HG03558 (cell line): ENCODE data around the gene BCL11B.

ENCODE experiments used
- ATAC-seq: cut with Tn5 transposase; IDR thresholded peaks from one replicate; pipeline ENCODE4 v1.9.1; 2021; ENCODE audit warnings: moderate number of reproducible peaks; ENCODE audit not compliant: unreplicated experiment; ENCODE audit errors: extremely low read depth

Gene BCL11B

GRCh38 chr14:99148131-99148530 lies 123.9 kb downstream of the BCL11B start:
- no peak for ATAC-seq

- no peak for ATAC-seq
These were observed 124.6 kb downstream of the BCL11B start for GRCh38 chr14:99147366-99147740.

- no peak for ATAC-seq
These were observed 125.2 kb downstream of the BCL11B start for GRCh38 chr14:99146616-99147365.

- no peak for ATAC-seq
These were observed 126.7 kb downstream of the BCL11B start for GRCh38 chr14:99145307-99145706.

DNA sequence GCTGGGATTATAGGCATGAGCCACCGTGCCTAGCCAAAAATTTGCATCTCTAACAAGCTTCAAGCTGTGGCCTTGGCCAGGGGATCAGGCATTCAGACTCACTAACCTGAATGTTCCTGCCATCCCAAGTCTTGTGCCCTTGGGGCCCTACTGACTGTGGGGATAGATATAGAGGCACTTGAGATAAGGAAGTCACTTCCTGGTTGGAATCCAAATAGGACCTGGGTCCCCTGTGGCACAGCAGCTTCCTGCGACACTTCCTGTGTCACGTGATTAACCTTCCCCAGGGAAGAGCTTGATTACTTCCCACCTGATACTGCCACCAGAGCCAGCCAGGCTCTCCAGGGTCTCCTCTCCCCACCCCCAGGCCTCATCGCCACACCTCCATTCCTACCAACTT lies 128.2 kb downstream of the BCL11B start:
- ATAC-seq: no peak

GRCh38 chr14:99143126-99143525 lies 128.9 kb downstream of the BCL11B start:
- ATAC-seq: no peak

GRCh38 chr14:99141236-99141635 lies 130.8 kb downstream of the BCL11B start:
- no peak for ATAC-seq

- no peak for ATAC-seq
These were observed 132.8 kb downstream of the BCL11B start for GRCh38 chr14:99138999-99139865.

GRCh38 chr14:99137913-99138571 lies 134.0 kb downstream of the BCL11B start:
- ATAC-seq: no peak

DNA sequence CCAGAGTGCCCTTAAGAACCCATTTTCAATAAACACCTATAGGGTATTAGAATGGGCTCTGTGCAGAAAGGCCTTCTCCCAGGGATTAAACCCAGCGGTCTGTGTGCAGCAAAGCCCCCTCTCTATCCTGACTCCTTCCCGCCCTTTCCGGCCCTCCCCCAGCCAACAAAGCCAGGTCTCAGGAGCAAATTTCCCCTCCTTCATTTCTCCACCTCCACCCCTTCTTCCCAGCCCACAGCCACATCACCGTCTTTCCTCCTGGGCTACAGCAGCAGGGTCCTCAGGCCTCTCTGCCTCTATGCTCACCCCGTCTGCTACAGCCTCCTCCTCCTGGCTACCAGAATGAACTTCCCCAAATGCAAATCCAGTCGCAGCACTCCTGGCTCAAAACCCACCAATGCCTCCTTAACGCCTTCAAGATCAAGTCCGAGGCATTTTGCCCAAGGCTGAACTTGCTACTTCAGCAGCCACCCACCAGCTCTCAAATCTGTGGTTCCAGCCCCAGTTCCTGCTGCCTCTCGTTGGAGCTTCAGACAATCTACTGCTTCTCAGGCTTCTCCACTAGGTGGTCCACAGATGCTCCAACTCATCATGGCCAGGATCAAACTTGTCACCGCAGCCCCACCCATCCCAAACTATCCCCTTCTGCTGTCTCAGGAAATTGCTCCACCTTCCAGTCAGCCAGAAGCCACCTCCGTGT lies 134.8 kb downstream of the BCL11B start:
- ATAC-seq: no peak

DNA sequence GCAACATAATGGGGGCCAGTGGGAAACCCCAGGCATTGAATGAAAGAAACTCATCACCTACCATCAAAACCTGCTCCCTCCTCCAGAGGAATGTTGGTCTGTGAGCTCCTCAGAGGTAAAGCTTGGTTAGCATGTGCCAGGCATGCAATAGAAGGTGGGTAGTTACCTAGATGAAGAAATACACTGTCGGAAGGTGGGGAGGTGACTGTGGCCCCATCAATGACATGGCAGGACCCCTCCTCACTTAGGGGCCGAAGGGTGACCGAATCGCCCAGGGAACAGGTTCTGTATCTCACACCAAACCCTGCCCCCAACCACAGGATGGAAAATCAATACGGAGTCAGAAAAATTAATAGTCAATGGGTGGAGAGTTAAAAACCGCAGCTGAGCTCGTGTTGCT lies 135.6 kb downstream of the BCL11B start:
- no peak for ATAC-seq

DNA sequence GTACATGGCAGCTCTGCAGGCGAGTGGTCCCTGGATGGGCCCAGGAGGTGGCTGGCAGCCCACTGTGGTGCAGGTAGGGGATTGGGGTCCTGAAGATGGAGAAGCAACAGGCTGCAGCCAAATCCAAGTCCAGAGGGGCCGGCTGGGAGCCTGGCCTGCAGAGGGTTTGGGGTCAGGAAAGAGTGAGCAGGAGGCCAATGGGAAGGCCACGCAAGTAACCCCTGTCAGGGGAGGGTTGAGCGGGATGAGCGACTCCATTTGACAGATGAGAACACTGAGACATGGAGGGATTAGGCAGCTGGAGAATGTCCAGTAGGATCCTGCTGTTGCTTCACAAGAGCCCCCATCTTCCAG lies 136.0 kb downstream of the BCL11B start:
- ATAC-seq: no peak

DNA sequence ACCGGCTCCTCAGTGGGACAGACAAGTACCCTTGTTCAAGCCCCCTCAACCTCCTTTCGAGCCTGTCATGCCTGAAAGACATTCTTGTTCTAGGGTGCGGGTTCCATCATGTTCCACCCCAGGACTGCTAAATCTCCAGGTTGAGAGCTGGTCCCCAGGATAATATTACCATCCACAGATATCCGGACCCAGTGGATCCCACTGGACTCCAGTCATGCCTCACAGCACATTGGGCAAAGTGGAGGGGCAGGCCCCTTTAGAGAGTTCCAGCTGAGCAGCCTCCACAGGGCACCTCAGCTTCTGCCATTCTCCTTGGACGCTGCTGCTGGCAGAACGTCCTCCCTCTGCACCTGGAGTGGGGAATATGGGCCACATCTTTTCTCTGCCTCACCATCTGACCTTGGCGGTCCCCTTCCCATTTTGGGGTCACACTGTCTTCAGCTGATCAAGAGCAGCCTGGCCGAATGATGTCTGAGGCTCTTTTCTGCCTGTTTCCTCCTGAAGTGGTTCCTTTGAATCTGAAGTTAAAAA lies 137.4 kb downstream of the BCL11B start:
- no peak for ATAC-seq

DNA sequence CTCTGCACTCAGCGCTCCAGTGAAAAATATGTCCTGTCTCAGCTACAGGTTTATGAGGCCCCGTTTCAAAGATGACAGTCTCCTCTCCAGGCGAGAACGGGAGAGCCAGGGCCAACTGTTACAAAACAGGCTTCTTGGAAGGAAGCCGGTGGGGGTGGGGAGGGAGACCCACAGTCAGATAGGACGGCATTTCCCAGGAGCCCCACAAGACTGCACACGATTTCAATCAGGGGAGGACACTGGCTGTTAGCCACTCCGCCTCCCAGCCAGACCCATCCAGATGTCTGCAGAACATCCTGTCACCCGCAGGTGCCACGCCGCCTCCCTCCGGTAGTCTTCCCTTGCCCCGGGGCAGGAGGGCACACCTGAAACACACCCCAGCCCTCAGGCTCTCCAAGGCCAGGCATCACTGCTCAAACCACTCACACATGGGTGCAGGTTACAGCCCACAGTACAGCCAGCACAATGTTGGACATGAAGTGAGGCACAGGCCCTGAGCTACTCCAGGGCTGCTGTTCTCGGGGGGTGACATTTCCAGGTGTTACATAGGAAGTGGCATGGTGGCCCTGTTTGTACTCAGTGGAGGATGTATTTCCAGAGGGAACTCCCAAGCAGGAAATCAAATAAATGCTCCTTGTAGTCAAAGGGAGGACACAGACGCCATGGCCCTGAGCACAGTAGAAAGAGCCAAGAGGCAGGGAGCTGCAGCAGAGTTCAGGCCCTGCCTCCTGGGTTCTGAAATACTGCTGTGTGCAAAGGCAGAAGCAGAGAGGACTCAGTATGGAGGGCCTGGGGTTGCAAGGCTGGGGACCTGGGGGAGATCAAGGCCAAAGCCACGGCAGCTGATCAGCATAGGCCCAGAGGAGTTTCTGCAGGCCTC lies 138.1 kb downstream of the BCL11B start:
- ATAC-seq: no peak

- no peak for ATAC-seq
These were observed 139.0 kb downstream of the BCL11B start for GRCh38 chr14:99132821-99133635.

- no peak for ATAC-seq
These were observed 140.2 kb downstream of the BCL11B start for GRCh38 chr14:99131632-99132271.

GRCh38 chr14:99129998-99130397 lies 142.0 kb downstream of the BCL11B start:
- no peak for ATAC-seq

DNA sequence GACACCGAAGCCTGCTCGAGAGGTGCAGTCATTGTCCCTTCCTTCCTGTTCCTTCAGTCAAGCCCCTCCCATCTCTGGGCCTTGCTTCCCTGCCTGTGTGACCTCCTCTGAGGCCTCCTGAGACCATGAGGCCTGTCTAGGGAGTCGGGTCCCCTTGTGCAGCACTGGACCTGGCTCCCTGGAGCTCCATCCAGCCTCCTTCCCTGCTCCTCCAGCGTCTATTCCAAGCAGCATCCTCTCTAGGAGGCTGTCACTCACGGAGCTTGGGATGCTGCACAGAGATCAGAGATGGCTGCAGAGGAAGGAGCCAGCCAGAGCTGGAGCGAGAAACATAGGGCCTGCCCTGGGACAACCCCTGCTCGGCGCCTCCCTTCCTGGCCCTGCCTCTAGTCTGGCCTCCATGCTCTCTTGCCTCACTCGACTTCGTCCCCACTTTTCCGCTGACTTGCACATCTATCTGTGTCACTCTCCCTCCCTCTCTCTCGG lies 142.7 kb downstream of the BCL11B start:
- no peak for ATAC-seq
